ENCODE results near the gene INO80C.

GRCh38 chr18:35468711-35469110 lies 29.0 kb downstream of the INO80C start:
- TF ChIP-seq CTCF (conservative IDR thresholded peaks at IDR 0.05; ENCODE audit: low read depth, low read length) (no peak), MAZ (IDR thresholded peaks at IDR 0.05; ENCODE audit: borderline replicate concordance, low read depth, low read length) (no peak), ELK1 (IDR thresholded peaks at IDR 0.05; ENCODE audit: borderline replicate concordance, low read depth, low read length) (no peak), POLR2A (IDR thresholded peaks at IDR 0.05; ENCODE audit: low read depth, low read length) (no peak), SMC3 (IDR thresholded peaks at IDR 0.05; ENCODE audit: low read depth, low read length) (no peak), MAFK (IDR thresholded peaks at IDR 0.05; ENCODE audit: low read depth, low read length) (no peak), RAD21 (IDR thresholded peaks at IDR 0.05; ENCODE audit: low read length) (no peak), CHD1 (IDR thresholded peaks at IDR 0.05; ENCODE audit: low read depth, low read length) (no peak), FOS (IDR thresholded peaks at IDR 0.05; ENCODE audit: low read depth, low read length) (no peak)

All from IMR-90 (cell line).